HCT116 (cell line): ENCODE data around the gene TRAPPC4. TPM values are rescaled to one million over a fixed set of nuclear protein-coding genes. Genes with fewer than 3 reads are reported as not detected.

ENCODE experiments used
- ATAC-seq: fragments of 200-7000 bp; cut with Tn5 transposase; 2 replicates; pipeline ENCODE4 v1.9.1; 2020; ENCODE audit warnings: mild to moderate bottlenecking, moderate library complexity
- BruUV-seq: library from RNA; stranded (reverse); fragments of 400-500 nt; replicated peaks from 2 replicates; lab custom pipeline; 2021; lab: Mats Ljungman, UMichigan
- CTCF ChIA-PET: fragments of 300-600 bp; sonication (Branson Sonifier 250); formaldehyde crosslinking; loops from one replicate; lab custom pipeline; 2021; ENCODE audit warnings: antibody characterized with exemption; lab: Charles Lee
- POLR2A ChIA-PET: fragments of 300-600, 350-600 bp; sonication (Branson Sonifier 250); formaldehyde crosslinking; loops from one replicate; lab custom pipeline; 2021; ENCODE audit warnings: antibody characterized with exemption; lab: Charles Lee
- RAD21 ChIA-PET, 2 experiments: fragments of 300-600 bp; sonication (Branson Sonifier 250); formaldehyde crosslinking; loops; one replicate each; lab custom pipeline; 2023; ENCODE audit warnings: low total read pairs in 2 of 2; ENCODE audit not compliant: uncharacterized antibody in 2 of 2, unreplicated experiment in 2 of 2, low non-redundant PET in 1 of 2; lab: Charles Lee
- DNase-seq: peaks from one replicate; pipeline ENCODE4 v3.0.0-alpha.2; 2010; ENCODE audit warnings: low read depth, low spot score
- H2AFZ ChIP-seq: fragments of 200-600 bp; shearing (Covaris generic), sonication (generic); 2 replicates; pipeline ENCODE4 v1.6.1; 2017; ENCODE audit warnings: low read depth, mixed run types, mixed read lengths, antibody characterized with exemption, low read length; ENCODE audit not compliant: poor library complexity, severe bottlenecking
- H3K27ac ChIP-seq: 2 replicates; pipeline ENCODE4 v1.5.1; 2012; ENCODE audit warnings: low read depth, low read length
- H3K27me3 ChIP-seq: fragments of 200-600 bp; sonication (generic); 2 replicates; pipeline ENCODE4 v1.6.1; 2016; ENCODE audit warnings: mixed run types, low read length, mixed read lengths; ENCODE audit not compliant: insufficient read depth
- H3K36me3 ChIP-seq, 2 experiments: fragments of 200-500 bp in 1 of 2; fragments of 200-600 bp in 1 of 2; sonication (Bioruptor generic) in 1 of 2; sonication (generic) in 1 of 2; 2 replicates each; pipeline versions ENCODE4 v1.5.1 to v1.6.1; 2014 to 2016; ENCODE audit warnings: low read length in 2 of 2, inconsistent platforms in 1 of 2, mixed read lengths in 1 of 2, mixed run types in 1 of 2; ENCODE audit not compliant: insufficient read depth in 2 of 2, control insufficient read depth in 1 of 2
- H3K4me1 ChIP-seq, 2 experiments: fragments of 200-600 bp in 1 of 2; sonication (generic) in 1 of 2; 2 replicates each; pipeline versions ENCODE4 v1.5.1 to v1.6.1; 2012 to 2017; ENCODE audit warnings: low read length in 2 of 2, inconsistent platforms in 1 of 2, mild to moderate bottlenecking in 1 of 2, mixed read lengths in 1 of 2, mixed run types in 1 of 2, moderate library complexity in 1 of 2; ENCODE audit not compliant: insufficient read depth in 2 of 2, control insufficient read depth in 1 of 2
- H3K4me2 ChIP-seq: fragments of 200-600 bp; sonication (generic); 2 replicates; pipeline ENCODE4 v1.6.1; 2017; ENCODE audit warnings: mixed run types, low read length, mixed read lengths
- H3K4me3 ChIP-seq, 2 experiments: fragments of 200-600 bp in 1 of 2; sonication (generic) in 1 of 2; replicated peaks in 1 of 2; 2 replicates each; pipeline ENCODE4 v1.5.1; 2011 to 2016; ENCODE audit warnings: low read length in 2 of 2, control low read depth in 1 of 2, low read depth in 1 of 2, mild to moderate bottlenecking in 1 of 2, mixed read lengths in 1 of 2, mixed run types in 1 of 2
- H3K79me2 ChIP-seq: fragments of 200-600 bp; sonication (generic); 2 replicates; pipeline ENCODE4 v1.6.1; 2017; ENCODE audit warnings: mild to moderate bottlenecking, mixed run types, low read length, moderate library complexity, mixed read lengths; ENCODE audit not compliant: insufficient read depth
- H3K9ac ChIP-seq: fragments of 200-600 bp; sonication (generic); 2 replicates; pipeline ENCODE4 v1.6.1; 2016; ENCODE audit warnings: low read length, mixed read lengths
- H3K9me2 ChIP-seq: fragments of 200-600 bp; sonication (generic), shearing (Covaris generic); 2 replicates; pipeline ENCODE4 v1.6.1; 2017; ENCODE audit warnings: mixed run types, mild to moderate bottlenecking, moderate library complexity; ENCODE audit not compliant: insufficient read depth
- H3K9me3 ChIP-seq, 2 experiments: fragments of 200-500 bp in 1 of 2; fragments of 200-600 bp in 1 of 2; sonication (Bioruptor generic) in 1 of 2; sonication (generic) in 1 of 2; 2 replicates each; pipeline ENCODE4 v1.6.1; 2014 to 2017; ENCODE audit warnings: low read length in 2 of 2, mixed read lengths in 2 of 2, inconsistent platforms in 1 of 2, low read depth in 1 of 2, mild to moderate bottlenecking in 1 of 2, mixed run types in 1 of 2, moderate library complexity in 1 of 2; ENCODE audit not compliant: control insufficient read depth in 1 of 2, insufficient read depth in 1 of 2
- H4K20me1 ChIP-seq: fragments of 200-600 bp; sonication (generic), shearing (Covaris generic); 2 replicates; pipeline ENCODE4 v1.6.1; 2017; ENCODE audit warnings: mixed run types, mild to moderate bottlenecking, moderate library complexity; ENCODE audit not compliant: insufficient read depth
- ATF3 ChIP-seq: IDR thresholded peaks from 2 replicates; pipeline ENCODE4 v1.6.1; 2012
- ELF1 ChIP-seq: IDR thresholded peaks from 2 replicates; pipeline ENCODE4 v1.6.1; 2012; ENCODE audit warnings: low read depth, borderline replicate concordance
- EZH2 ChIP-seq: fragments of 200-600 bp; sonication (generic); IDR thresholded peaks from 2 replicates; pipeline ENCODE4 v1.6.1; 2017; ENCODE audit warnings: antibody characterized with exemption, mixed run types
- EZH2phosphoT487 ChIP-seq: fragments of 200-600 bp; IDR thresholded peaks from 2 replicates; pipeline ENCODE4 v1.6.1; 2018; ENCODE audit warnings: antibody characterized with exemption, borderline replicate concordance
- FOSL1 ChIP-seq: IDR thresholded peaks from 2 replicates; pipeline ENCODE4 v1.6.1; 2012; ENCODE audit warnings: low read depth
- JUND ChIP-seq: IDR thresholded peaks from 2 replicates; pipeline ENCODE4 v1.6.1; 2012
- POLR2A ChIP-seq: IDR thresholded peaks from 2 replicates; pipeline ENCODE4 v1.7.0; 2011; ENCODE audit warnings: borderline replicate concordance; ENCODE audit not compliant: insufficient read depth, insufficient read length; ENCODE audit errors: extremely low read depth
- RAD21 ChIP-seq: IDR thresholded peaks from 2 replicates; pipeline ENCODE4 v1.6.1; 2012; ENCODE audit warnings: low read depth, mild to moderate bottlenecking
- REST ChIP-seq: IDR thresholded peaks from 2 replicates; pipeline ENCODE4 v1.6.1; 2012; ENCODE audit warnings: low read depth
- SIN3A ChIP-seq: IDR thresholded peaks from 2 replicates; pipeline ENCODE4 v1.6.1; 2012; ENCODE audit warnings: low read depth
- SP1 ChIP-seq: IDR thresholded peaks from 2 replicates; pipeline ENCODE4 v1.6.1; 2012; ENCODE audit warnings: low read depth
- SRF ChIP-seq: IDR thresholded peaks from 2 replicates; pipeline ENCODE4 v1.6.1; 2012; ENCODE audit warnings: low read depth
- intact Hi-C: fragments of 100-400 bp; cut with micrococcal nuclease; formaldehyde crosslinking; loops from 2 replicates; pipeline ENCODE4 v1.10.0; 2022
- total RNA-seq: library from RNA; stranded (reverse); gene quantifications from one replicate; pipeline ENCODE4 v1.2.1, GENCODE V29; 2021; ENCODE audit not compliant: unreplicated experiment

TRAPPC4 gene
- total RNA-seq, 1 experiment from 2014 or later = 61.6 TPM

GRCh38 chr11:119026970-119027369 is 8.4 kb downstream of the TRAPPC4 start:
- H3K27ac ChIP-seq = no peak overlapping the region
- ChIA-PET CTCF (no interaction called here), RAD21 (no interaction called here), POLR2A (no interaction called here)
- H3K4me3 ChIP-seq = no peak overlapping the region
- ATAC-seq (no peak), DNase-seq (no peak)
- H3K9me3 ChIP-seq = no peaks in the 10 kb centered on the region
- BruUV-seq = no TSS peak
- TF ChIP-seq EZH2 = no peak
- no peak for TF ChIP-seq FOSL1
- TF ChIP-seq SP1 = no peak
- no peak for TF ChIP-seq ATF3
- no peak for TF ChIP-seq RAD21
- TF ChIP-seq ELF1 = no peak
- TF ChIP-seq REST = no peak
- no peak for TF ChIP-seq EZH2phosphoT487
- TF ChIP-seq JUND = no peak
- no peak for TF ChIP-seq POLR2A
- TF ChIP-seq SIN3A = no peak
- no peak for TF ChIP-seq SRF
- H3K4me2 ChIP-seq = no peak overlapping the region
- H3K36me3 ChIP-seq = peaks cover 16 to 29% of the 10 kb centered on the region in 2 experiments; a peak in 2 of 4 replicates
- no peak overlapping the region for H3K9ac ChIP-seq
- peaks cover 26% of the 10 kb centered on the region for H3K79me2 ChIP-seq
- H3K9me2 ChIP-seq = no peaks in the 10 kb centered on the region
- peaks cover 5 to 32% of the 10 kb centered on the region in 2 experiments; a peak in 3 of 4 replicates for H3K4me1 ChIP-seq
- intact Hi-C loops = no loop called here
- H2AFZ ChIP-seq = no peak overlapping the region
- H3K27me3 ChIP-seq = no peaks in the 10 kb centered on the region
- no peaks in the 10 kb centered on the region for H4K20me1 ChIP-seq
